DOHH2 (cell line): ENCODE measurements around the gene EHMT1.

Experiments
- EZH2phosphoT487 ChIP-seq: fragments of 200-600 bp; sonication (generic); IDR thresholded peaks from 2 replicates; pipeline ENCODE4 v1.6.1; 2017; ENCODE audit warnings: borderline replicate concordance, mild to moderate bottlenecking, antibody characterized with exemption, low read length, moderate library complexity, mixed read lengths
- TF ChIP-seq, protein P1 (sequence below): fragments of 200-600 bp; sonication (generic); IDR thresholded peaks from one replicate; pipeline ENCODE4 v1.5.1; 2014; ENCODE audit warnings: antibody characterized with exemption, mild to moderate bottlenecking, low read depth, low read length; ENCODE audit not compliant: poor library complexity, severe bottlenecking

DNA sequence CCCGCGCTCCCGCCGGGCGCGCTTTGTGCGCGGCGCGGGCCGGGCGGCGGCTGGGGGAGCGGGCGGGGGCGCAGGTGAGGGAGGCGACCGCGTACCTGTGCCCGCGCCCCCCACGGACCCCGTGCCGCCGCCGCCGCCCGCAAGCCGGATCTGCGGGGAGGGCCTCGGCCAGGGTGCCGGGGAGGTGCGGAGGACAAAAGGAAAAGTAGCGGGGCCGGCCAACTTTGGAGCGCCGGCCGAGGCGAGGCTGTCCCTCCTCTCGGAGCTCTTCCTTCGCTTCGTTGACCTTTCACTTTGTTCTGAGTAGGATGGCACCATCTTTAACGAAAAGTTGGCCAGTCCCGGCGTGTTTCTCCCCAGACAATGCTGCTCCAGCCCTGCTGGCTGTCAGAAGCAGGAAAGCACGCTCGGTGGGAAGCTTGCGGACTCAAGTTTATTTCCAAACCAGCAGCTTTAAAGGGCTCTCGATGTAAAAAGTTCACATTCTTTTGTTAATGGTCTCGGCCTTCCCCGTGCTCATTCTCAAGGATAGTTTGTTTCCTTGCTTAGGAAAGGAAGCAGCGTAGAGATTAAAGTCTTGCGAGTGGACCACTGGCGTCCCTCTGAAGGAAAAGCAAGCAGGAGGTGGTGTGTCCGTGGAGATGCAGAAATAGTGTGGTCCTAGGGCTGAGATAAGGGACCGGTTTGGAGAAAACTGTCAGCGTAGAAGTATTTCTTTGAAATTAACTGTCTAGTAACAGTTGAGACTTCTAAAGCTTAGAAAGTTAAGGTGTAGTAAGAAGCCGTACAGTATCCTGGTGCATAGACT lies 639 bp downstream of the EHMT1 start:
- TF ChIP-seq, protein P1, sequence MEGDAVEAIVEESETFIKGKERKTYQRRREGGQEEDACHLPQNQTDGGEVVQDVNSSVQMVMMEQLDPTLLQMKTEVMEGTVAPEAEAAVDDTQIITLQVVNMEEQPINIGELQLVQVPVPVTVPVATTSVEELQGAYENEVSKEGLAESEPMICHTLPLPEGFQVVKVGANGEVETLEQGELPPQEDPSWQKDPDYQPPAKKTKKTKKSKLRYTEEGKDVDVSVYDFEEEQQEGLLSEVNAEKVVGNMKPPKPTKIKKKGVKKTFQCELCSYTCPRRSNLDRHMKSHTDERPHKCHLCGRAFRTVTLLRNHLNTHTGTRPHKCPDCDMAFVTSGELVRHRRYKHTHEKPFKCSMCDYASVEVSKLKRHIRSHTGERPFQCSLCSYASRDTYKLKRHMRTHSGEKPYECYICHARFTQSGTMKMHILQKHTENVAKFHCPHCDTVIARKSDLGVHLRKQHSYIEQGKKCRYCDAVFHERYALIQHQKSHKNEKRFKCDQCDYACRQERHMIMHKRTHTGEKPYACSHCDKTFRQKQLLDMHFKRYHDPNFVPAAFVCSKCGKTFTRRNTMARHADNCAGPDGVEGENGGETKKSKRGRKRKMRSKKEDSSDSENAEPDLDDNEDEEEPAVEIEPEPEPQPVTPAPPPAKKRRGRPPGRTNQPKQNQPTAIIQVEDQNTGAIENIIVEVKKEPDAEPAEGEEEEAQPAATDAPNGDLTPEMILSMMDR = no peak
- no peak for TF ChIP-seq EZH2phosphoT487
